HFFc6 (cell line): Measurements from ENCODE around the gene PTPRC. TPM values are rescaled to one million over a fixed set of nuclear protein-coding genes. Genes with fewer than 3 reads are reported as not detected.

Source experiments
- DNase-seq: peaks from one replicate; pipeline ENCODE4 v3.0.0-alpha.2; 2018
- H3K27ac Mint-ChIP-seq: 2 replicates; pipeline ENCODE4 v1.8.0; 2020; ENCODE audit warnings: mild to moderate bottlenecking, mixed read lengths
- H3K27me3 Mint-ChIP-seq: 2 replicates; pipeline ENCODE4 v1.8.0; 2021; ENCODE audit warnings: mild to moderate bottlenecking, moderate library complexity, mixed read lengths; ENCODE audit not compliant: insufficient read depth
- H3K36me3 Mint-ChIP-seq: 2 replicates; pipeline ENCODE4 v1.8.0; 2021; ENCODE audit warnings: low read depth, mixed read lengths
- H3K4me1 Mint-ChIP-seq: 2 replicates; pipeline ENCODE4 v1.8.0; 2020; ENCODE audit warnings: low read depth, mixed read lengths
- H3K4me3 Mint-ChIP-seq: 2 replicates; pipeline ENCODE4 v1.8.0; 2020; ENCODE audit warnings: mild to moderate bottlenecking, moderate library complexity, mixed read lengths
- H3K9me3 Mint-ChIP-seq: 2 replicates; pipeline ENCODE4 v1.8.0; 2020; ENCODE audit warnings: mild to moderate bottlenecking, mixed read lengths
- total RNA-seq, 6 experiments: library from RNA; stranded (reverse); fragmentation: NEBNext Ultra II Directional; extraction: Animal tissue kit (Norgen Biotek cat#: 25700); gene quantifications; 2 replicates in 1 of 6; 3 replicates in 5 of 6; pipeline ENCODE4 v1.2.3, GENCODE V29; 2021
- TF ChIP-seq, protein P1 (sequence below): fragments of 200-600 bp; sonication (generic); IDR thresholded peaks from 2 replicates; pipeline ENCODE4 v1.5.0; 2021; ENCODE audit warnings: antibody characterized with exemption, mild to moderate bottlenecking

The PTPRC gene
- total RNA-seq, 6 experiments from 2014 or later = 0.19 to 0.96 (median 0.79) TPM

DNA sequence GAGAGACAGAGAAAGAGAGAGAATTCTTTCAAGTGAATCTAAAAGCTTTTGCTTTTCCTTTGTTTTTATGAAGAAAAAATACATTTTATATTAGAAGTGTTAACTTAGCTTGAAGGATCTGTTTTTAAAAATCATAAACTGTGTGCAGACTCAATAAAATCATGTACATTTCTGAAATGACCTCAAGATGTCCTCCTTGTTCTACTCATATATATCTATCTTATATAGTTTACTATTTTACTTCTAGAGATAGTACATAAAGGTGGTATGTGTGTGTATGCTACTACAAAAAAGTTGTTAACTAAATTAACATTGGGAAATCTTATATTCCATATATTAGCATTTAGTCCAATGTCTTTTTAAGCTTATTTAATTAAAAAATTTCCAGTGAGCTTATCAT lies 117.6 kb downstream of the PTPRC start:
- Mint-ChIP-seq H3K36me3 (no peaks in the 10 kb centered on the region), H3K27ac (no peak overlapping the region), H3K4me1 (peaks cover 11% of the 10 kb centered on the region), H3K9me3 (no peaks in the 10 kb centered on the region), H3K27me3 (no peaks in the 10 kb centered on the region), H3K4me3 (no peak overlapping the region)
- TF ChIP-seq, protein P1, sequence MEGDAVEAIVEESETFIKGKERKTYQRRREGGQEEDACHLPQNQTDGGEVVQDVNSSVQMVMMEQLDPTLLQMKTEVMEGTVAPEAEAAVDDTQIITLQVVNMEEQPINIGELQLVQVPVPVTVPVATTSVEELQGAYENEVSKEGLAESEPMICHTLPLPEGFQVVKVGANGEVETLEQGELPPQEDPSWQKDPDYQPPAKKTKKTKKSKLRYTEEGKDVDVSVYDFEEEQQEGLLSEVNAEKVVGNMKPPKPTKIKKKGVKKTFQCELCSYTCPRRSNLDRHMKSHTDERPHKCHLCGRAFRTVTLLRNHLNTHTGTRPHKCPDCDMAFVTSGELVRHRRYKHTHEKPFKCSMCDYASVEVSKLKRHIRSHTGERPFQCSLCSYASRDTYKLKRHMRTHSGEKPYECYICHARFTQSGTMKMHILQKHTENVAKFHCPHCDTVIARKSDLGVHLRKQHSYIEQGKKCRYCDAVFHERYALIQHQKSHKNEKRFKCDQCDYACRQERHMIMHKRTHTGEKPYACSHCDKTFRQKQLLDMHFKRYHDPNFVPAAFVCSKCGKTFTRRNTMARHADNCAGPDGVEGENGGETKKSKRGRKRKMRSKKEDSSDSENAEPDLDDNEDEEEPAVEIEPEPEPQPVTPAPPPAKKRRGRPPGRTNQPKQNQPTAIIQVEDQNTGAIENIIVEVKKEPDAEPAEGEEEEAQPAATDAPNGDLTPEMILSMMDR = peak; percentile 67
- peak; percentile 9 for DNase-seq

DNA sequence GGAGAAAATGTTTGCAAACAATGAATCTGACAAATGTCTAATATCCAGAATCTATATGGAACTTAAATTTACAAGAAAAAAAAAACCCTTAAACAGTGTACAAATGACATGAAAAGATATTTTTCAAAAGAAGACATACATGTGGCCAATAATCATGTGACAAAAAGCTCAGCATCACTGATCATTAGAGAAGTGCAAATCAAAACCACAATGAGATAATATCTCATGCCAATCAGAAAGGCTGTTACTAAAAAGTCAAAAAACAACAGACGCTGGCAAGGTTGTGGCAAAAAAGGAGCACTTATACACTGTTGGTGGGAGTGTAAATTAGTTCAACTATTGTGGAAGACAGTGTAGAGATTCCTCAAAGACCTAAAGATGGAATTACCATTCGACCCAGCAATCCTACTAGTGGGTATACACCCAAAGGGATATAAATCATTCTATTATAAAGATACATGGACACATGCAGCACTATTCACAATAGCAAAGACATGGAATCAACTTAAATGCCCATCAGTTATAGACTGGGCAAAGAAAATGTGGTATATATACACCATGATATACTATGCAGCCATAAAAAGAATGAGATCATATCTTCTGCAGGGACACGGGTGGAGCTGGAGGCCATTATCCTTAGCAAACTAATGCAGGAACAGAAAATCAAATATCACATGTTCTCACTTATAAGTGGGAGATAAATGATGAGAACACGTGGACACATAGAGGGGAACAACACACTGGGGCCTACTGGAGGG lies 123.2 kb downstream of the PTPRC start:
- no peak for DNase-seq
- no peak overlapping the region for H3K4me3 Mint-ChIP-seq
- no peaks in the 10 kb centered on the region for H3K9me3 Mint-ChIP-seq
- H3K27me3 Mint-ChIP-seq = no peaks in the 10 kb centered on the region
- H3K36me3 Mint-ChIP-seq = no peaks in the 10 kb centered on the region
- H3K4me1 Mint-ChIP-seq = peaks cover 18% of the 10 kb centered on the region
- H3K27ac Mint-ChIP-seq = no peak overlapping the region
- TF ChIP-seq, protein P1 = no peak

DNA sequence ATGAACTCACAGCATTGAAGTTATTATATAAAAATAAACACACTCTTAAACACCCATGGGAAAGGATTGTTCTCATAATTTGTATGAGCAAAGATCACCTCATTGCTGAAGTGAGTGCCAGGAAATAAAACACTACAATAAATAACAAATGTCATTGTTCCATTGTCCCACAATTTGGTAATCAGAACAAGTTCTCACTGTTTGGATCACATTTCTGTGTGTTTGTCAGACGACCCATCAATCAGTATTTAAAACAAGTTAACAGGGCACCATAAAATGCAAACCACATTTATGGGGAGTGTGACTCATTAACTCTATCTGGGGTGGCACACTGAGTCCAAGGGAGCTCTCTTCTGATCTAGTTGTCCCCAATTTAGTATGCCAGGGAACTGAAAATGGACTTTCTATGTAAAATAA lies 124.5 kb downstream of the PTPRC start:
- TF ChIP-seq, protein P1 = no peak
- DNase-seq = no peak
- no peak overlapping the region for H3K4me3 Mint-ChIP-seq
- no peaks in the 10 kb centered on the region; the same call in 1 of the 2 replicates for H3K27me3 Mint-ChIP-seq
- H3K4me1 Mint-ChIP-seq = peaks cover 18% of the 10 kb centered on the region
- H3K27ac Mint-ChIP-seq = no peak overlapping the region
- H3K9me3 Mint-ChIP-seq = no peaks in the 10 kb centered on the region
- no peaks in the 10 kb centered on the region for H3K36me3 Mint-ChIP-seq

DNA sequence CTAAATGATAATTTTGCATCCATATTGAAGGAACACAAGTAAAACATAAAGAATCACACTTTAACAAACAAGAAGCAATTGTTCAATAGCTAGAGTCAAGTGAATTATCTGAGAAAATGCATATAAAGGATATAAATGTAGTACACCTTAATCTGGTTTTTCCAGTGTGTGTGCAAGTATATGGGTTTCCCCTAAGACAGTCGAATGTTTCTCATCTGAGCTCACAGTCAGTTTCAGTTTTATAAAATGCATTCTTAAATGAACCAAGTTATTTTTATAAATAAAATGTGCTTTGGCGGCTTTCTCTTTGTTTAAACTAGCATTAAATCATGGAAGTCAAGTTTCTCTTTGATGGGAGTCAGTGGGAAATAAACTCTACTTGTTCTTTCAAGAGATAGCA lies 125.9 kb downstream of the PTPRC start:
- Mint-ChIP-seq H3K27me3 (no peaks in the 10 kb centered on the region; the same call in 1 of the 2 replicates), H3K27ac (no peak overlapping the region), H3K9me3 (no peaks in the 10 kb centered on the region), H3K36me3 (no peaks in the 10 kb centered on the region), H3K4me1 (peaks cover 18% of the 10 kb centered on the region), H3K4me3 (peak overlapping the region; percentile 9; the same call in 1 of the 2 replicates)
- DNase-seq = no peak
- TF ChIP-seq, protein P1 = no peak

DNA sequence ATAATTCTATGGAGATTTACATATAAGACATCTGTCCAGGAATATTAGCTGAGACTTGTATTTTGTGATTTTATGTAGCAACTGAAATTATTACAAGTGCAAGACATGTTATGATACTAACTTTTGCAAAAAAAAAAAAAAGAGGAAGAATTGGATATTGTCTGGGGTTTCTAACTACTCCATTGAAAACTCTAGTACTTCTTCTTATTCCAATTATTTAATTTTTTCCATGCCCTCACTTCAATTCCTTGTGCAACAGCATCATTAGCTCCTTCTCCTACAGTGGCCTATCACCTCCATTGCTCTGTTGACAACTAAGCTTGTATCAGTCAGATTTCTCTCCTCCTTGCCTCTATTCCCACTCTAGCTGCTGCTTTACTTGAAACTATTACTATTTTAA lies 126.6 kb downstream of the PTPRC start:
- TF ChIP-seq, protein P1 = no peak
- H3K27ac Mint-ChIP-seq = no peak overlapping the region
- no peaks in the 10 kb centered on the region for H3K9me3 Mint-ChIP-seq
- no peaks in the 10 kb centered on the region for H3K36me3 Mint-ChIP-seq
- no peak for DNase-seq
- peaks cover 18% of the 10 kb centered on the region for H3K4me1 Mint-ChIP-seq
- no peak overlapping the region for H3K4me3 Mint-ChIP-seq
- H3K27me3 Mint-ChIP-seq = no peaks in the 10 kb centered on the region; the same call in 1 of the 2 replicates
